Lung microvascular endothelial cell (primary cell): Measurements from ENCODE around the gene RNF213. TPM values are rescaled to one million over a fixed set of nuclear protein-coding genes. Genes with fewer than 3 reads are reported as not detected.
"Not testable (repeated sequence)": the region's sequence is repeated elsewhere in the genome, so short reads cannot be mapped to it uniquely, and the experiment has no call there.

Experiments used
- DNase-seq, 2 donors: peaks; one replicate each; pipeline versions ENCODE4 v3.0.0 to v3.0.0-alpha.2; 2010; ENCODE audit warnings: low read depth in 2 of 2
- total RNA-seq: library from RNA; depleted of rRNA; stranded (reverse); fragments of >200 nt; gene quantifications from 2 replicates; pipeline ENCODE4 v1.2.1, GENCODE V29; 2014

Gene RNF213
- total RNA-seq, 1 donor from 2014 or later: 84.5 TPM

GRCh38 chr17:80388175-80388574 is 127.5 kb downstream of the RNF213 start:
- no peak for DNase-seq

GRCh38 chr17:80388601-80389000 is 127.9 kb downstream of the RNF213 start:
- DNase-seq: no peak

GRCh38 chr17:80389011-80389995 is 128.7 kb downstream of the RNF213 start:
- no peak for DNase-seq

- no peak for DNase-seq
These were observed 132.7 kb downstream of the RNF213 start for GRCh38 chr17:80393241-80393890.

GRCh38 chr17:80393961-80394360 is 133.3 kb downstream of the RNF213 start:
- no peak for DNase-seq

- DNase-seq: no peak
These were observed 134.1 kb downstream of the RNF213 start for GRCh38 chr17:80394629-80395216.

GRCh38 chr17:80395402-80396151 is 134.9 kb downstream of the RNF213 start:
- peak in 1 of 2 donors; percentile 31 for DNase-seq

GRCh38 chr17:80396157-80397033 is 135.7 kb downstream of the RNF213 start:
- no peak for DNase-seq

- no peak for DNase-seq
These were observed 136.4 kb downstream of the RNF213 start for GRCh38 chr17:80397034-80397387.

GRCh38 chr17:80397686-80398085 is 137.0 kb downstream of the RNF213 start:
- DNase-seq: no peak

GRCh38 chr17:80401086-80401485 is 140.4 kb downstream of the RNF213 start:
- DNase-seq: not testable (repeated sequence)

- DNase-seq: not testable (repeated sequence)
These were observed 141.4 kb downstream of the RNF213 start for GRCh38 chr17:80402102-80402501.

- no peak for DNase-seq
These were observed 142.3 kb downstream of the RNF213 start for GRCh38 chr17:80402959-80403358.

- DNase-seq: no peak
These were observed 145.5 kb downstream of the RNF213 start for GRCh38 chr17:80406146-80406545.

- DNase-seq: not testable (repeated sequence)
These were observed 147.3 kb downstream of the RNF213 start for GRCh38 chr17:80407917-80408316.

- DNase-seq: peak; percentile 34 to 58
These were observed 148.2 kb downstream of the RNF213 start for GRCh38 chr17:80408872-80409271.

- DNase-seq: no peak
These were observed 149.0 kb downstream of the RNF213 start for GRCh38 chr17:80409626-80410025.

- not testable (repeated sequence) for DNase-seq
These were observed 149.9 kb downstream of the RNF213 start for GRCh38 chr17:80410441-80411087.

GRCh38 chr17:80413771-80414507 is 153.3 kb downstream of the RNF213 start:
- no peak for DNase-seq
